H1 (cell line): Measurements from ENCODE around the gene PLK3. TPM values are rescaled to one million over a fixed set of nuclear protein-coding genes. Genes with fewer than 3 reads are reported as not detected.

Experiments
- ASH2L ChIP-seq: fragments of 200-600, 300-600 bp; sonication (generic); IDR thresholded peaks from one replicate; pipeline ENCODE4 v1.7.1; 2017; ENCODE audit warnings: low read length
- BACH1 ChIP-seq: IDR thresholded peaks from 2 replicates; pipeline ENCODE4 v1.6.1; 2012; ENCODE audit warnings: low read length, improper control_type of control experiment
- CHD1 ChIP-seq: IDR thresholded peaks from 2 replicates; pipeline ENCODE4 v1.6.1; 2012; ENCODE audit warnings: low read depth, low read length, improper control_type of control experiment
- PHF8 ChIP-seq: fragments of 200-600 bp; sonication (generic); conservative IDR thresholded peaks from 2 replicates; pipeline ENCODE4 v1.7.1; 2012; ENCODE audit warnings: low read depth, mild to moderate bottlenecking, inconsistent platforms, low read length, moderate library complexity
- POLR2AphosphoS5 ChIP-seq: IDR thresholded peaks from 2 replicates; pipeline ENCODE4 v1.6.1; 2011; ENCODE audit warnings: low read depth, low read length
- polyA plus RNA-seq, 7 experiments: library from polyadenylated mRNA; depleted of rRNA in 3 of 7; stranded (reverse) in 5 of 7; unstranded in 2 of 7; fragments of >200 nt in 5 of 7; fragments of 200-250 nt in 2 of 7; gene quantifications; 1 replicate in 5 of 7; 2 replicates in 1 of 7; 4 replicates in 1 of 7; pipeline versions ENCODE4 v1.2.1 to v1.2.3, GENCODE V29; 2011 to 2013; ENCODE audit warnings: missing spikeins in 2 of 7, mixed read lengths in 2 of 7
- total RNA-seq: library from RNA; stranded (reverse); fragmentation: NEBNext Ultra II Directional; extraction: Animal tissue kit (Norgen Biotek cat#: 25700); gene quantifications from 2 replicates; pipeline ENCODE4 v1.2.1, GENCODE V29; 2021
- TF ChIP-seq, protein P1 (sequence below), 3 experiments: IDR thresholded peaks; 1 replicate in 2 of 3; 2 replicates in 1 of 3; pipeline versions ENCODE4 v1.5.1 to v1.6.1; 2011; ENCODE audit warnings: low read length in 3 of 3, mild to moderate bottlenecking in 3 of 3, inconsistent platforms in 2 of 3, low read depth in 1 of 3, moderate library complexity in 1 of 3; ENCODE audit not compliant: insufficient read depth in 1 of 3; ENCODE audit errors: control extremely low read depth in 1 of 3

The PLK3 gene
- total and polyA plus RNA-seq, 2 of the 8 experiments (the other 6 are each of a cell fraction or from before 2014, with no cell fraction given) = 7.9 to 12.3 TPM

DNA sequence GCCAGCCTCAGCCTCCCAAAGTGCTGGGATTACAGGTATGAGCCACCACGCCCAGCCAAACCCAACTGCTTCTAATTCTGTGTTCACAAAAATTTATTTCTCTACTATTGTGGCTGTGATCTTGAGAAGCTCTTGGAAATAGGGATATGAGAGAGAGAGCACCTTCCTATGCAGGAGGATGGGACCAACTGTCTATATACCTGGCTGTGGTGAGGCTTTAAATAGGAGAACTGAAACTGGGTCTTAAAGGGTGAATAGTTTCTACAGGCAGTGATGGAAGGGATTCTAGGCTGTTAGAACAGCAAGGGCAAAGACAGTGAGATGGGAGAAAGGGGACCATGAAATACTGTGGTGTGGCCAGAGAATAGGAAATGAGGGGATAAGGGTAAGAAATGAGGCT is 51.1 kb downstream of the PLK3 start (continued):
- TF ChIP-seq, protein P1, sequence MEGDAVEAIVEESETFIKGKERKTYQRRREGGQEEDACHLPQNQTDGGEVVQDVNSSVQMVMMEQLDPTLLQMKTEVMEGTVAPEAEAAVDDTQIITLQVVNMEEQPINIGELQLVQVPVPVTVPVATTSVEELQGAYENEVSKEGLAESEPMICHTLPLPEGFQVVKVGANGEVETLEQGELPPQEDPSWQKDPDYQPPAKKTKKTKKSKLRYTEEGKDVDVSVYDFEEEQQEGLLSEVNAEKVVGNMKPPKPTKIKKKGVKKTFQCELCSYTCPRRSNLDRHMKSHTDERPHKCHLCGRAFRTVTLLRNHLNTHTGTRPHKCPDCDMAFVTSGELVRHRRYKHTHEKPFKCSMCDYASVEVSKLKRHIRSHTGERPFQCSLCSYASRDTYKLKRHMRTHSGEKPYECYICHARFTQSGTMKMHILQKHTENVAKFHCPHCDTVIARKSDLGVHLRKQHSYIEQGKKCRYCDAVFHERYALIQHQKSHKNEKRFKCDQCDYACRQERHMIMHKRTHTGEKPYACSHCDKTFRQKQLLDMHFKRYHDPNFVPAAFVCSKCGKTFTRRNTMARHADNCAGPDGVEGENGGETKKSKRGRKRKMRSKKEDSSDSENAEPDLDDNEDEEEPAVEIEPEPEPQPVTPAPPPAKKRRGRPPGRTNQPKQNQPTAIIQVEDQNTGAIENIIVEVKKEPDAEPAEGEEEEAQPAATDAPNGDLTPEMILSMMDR (IDR thresholded peaks at IDR 0.05; ENCODE audit: control extremely low read depth in 1 of 3, insufficient read depth in 1 of 3, low read depth in 1 of 3, low read length in 3 of 3) = no peak
- TF ChIP-seq BACH1 = no peak
- no peak for TF ChIP-seq PHF8
- TF ChIP-seq POLR2AphosphoS5 = no peak
- no peak for TF ChIP-seq ASH2L
- no peak for TF ChIP-seq CHD1
